ENCODE results near the gene ZNF230.

Gene ZNF230

DNA sequence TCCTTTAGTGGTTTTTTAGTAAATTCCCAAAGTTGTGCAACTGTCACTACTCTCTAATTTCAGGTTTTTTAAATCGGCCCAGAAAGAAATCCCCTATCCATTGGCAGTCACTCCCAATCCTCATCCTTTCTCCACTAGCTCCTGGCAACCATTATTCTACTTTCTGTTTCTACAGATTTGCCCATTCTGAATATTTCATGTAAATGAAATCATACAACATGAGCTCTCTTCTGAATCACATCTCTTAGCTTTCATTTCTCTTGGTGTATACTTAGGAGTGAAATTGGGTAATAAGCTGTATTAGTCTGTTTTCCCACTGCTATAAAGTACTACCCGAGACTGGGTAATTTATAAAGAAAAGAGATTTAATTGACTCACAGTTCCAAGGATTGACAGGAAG is 39.4 kb downstream of the ZNF230 start:
- DNase-seq (ENCODE audit: low read depth in 2 of 2), result no peak

DNA sequence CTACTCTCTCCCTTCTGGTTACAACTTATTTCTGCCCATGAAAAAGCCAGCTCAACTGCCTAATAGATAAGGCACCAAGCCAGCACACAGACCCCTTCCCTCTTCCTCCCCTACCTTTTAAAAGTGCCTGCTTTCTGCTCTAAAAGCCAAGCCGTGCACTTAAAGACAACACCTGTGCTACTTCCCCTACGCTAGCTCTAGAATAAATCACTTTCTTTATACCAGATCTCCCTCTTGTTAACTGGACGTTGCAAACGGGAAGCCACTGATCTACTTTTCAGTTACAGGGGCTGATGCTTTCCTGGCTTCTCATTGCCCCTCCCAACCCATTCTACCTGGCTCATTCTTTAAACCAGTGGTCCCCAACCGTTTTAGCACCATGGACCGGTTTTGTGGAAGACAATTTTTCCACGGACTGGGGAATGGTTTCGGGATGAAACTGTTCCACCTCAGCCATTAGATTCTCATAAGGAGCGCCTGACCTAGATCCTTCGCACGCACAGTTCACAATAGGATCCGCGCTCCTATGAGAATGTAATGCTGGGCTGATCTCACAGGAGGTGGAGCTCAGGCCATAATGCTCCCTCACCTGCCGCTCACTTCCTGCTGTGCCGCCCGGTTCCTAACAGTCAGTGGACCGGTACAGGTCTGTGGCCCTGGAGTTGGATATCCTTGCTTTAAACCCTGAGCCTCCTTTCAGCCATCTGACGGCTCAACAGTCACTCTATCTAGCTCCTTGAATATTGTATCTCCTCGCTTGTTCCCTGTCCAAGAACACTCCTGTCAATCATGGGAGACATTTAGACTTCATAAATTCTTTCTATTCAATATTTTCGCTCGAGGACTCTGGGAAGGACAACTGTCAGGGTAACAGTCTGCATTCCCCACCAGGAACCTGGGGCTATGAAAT is 48.2 kb downstream of the ZNF230 start:
- DNase-seq (ENCODE audit: low read depth in 2 of 2), result no peak

DNA sequence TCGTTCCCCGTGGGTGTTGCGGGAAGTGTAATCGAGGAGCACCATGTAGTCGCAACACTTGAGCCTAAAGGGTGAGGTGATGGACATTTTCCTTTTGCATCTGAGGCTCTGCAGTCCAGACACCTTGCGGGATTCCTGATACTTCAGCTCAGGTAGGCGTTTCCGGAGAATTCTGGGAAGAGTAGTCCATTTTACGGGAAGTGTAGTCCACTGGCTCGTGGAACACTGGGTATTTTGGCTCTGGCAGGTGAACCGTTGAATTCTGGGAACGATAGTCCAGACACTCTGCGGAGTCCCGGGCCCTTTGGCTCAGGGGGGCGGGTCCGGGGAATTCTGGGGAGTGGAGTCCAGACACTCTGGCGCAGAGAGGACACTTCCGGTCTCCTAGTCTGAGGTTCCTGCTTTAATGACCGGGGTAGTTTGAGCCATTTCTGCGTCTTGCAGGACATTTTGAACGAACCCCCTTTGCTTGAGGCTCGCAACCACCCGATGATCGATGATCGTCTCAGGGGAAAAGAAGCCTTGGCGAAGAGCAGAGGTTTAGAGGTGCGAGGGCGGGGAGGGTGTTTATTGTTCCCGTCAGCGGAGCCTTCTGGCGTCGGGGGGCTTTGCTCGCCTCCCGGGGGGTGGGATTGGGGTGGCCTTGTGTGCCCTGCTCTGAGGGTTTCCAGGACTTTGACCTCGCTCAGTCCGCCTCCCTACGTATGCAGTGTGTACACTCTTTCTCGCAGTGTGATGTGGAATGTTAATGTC is 49.1 kb downstream of the ZNF230 start, which contains the start of gene ZNF223:
ZNF223 (plus strand) TSS at position 387 of the 753 bp plus-strand sequence. CDS start 3,141 bp downstream, outside the sequence.
- peak; percentile 29 to 61 for DNase-seq (ENCODE audit: low read depth in 2 of 2)

DNA sequence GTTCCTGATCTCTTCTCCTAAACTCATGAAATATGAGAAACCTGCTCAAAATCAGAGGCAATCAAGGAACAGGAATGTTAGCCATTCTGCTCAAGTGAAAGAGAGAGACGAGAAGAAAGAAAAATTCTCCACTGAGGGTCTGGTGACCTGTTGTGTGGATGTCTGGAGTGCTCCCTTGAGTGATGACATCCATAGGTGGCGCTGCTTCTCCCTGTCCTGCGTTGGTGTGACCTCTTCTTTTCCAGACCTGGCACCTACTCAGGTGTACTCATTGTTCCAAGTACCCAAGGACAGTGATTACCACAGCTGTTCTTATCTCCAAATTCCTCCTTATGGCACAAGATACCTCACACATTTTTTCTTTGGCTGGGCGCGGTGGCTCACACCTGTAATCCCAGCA is 53.1 kb downstream of the ZNF230 start:
- no peak for DNase-seq (ENCODE audit: low read depth in 2 of 2)

DNA sequence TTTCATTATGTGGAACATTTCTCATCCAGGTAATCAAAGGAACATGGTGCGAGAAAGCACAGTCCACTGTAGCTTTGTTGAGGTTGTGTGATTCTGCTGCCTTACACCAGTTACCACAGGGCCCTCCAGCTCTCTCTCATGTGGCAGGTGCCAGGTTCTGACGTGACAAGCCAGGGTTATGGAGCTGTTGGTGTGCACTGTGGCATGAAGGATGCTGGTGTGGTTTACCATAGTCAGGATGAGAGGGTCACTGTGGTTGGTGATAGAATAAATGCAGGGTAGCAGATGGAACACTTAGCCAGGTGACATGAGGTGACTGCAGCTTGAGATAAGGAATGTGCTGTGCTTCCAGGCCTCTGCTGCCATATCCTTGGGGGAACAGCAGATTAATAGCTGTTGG is 56.5 kb downstream of the ZNF230 start:
- no peak for DNase-seq (ENCODE audit: low read depth in 2 of 2)

DNA sequence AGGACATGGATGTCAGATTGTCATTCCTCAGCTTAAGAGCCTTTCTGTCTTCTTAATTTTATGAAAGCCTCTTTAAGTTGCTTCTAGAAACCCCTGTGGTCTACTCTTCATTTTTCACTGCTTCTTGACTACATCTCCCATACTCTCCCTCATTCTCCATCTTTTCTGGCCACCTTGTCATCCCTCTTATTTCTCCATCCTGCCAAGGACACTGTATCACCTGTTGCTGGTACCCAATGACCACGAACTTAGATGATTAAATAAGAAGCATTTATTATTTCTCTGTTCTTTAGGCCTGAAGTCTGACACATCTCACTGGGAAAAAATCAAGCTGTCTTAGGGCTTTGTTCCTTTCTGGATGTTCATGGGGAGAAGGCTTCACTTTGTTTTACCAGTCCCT is 58.3 kb downstream of the ZNF230 start:
- no peak for DNase-seq (ENCODE audit: low read depth in 2 of 2)
